ENCODE results near the gene NAB2. TPM values are rescaled to one million over a fixed set of nuclear protein-coding genes. Genes with fewer than 3 reads are reported as not detected.

The NAB2 gene
- total and polyA plus RNA-seq, 2 of the 8 experiments (the other 6 are each of a cell fraction or from before 2014, with no cell fraction given), result 20.9 to 23.5 TPM

DNA sequence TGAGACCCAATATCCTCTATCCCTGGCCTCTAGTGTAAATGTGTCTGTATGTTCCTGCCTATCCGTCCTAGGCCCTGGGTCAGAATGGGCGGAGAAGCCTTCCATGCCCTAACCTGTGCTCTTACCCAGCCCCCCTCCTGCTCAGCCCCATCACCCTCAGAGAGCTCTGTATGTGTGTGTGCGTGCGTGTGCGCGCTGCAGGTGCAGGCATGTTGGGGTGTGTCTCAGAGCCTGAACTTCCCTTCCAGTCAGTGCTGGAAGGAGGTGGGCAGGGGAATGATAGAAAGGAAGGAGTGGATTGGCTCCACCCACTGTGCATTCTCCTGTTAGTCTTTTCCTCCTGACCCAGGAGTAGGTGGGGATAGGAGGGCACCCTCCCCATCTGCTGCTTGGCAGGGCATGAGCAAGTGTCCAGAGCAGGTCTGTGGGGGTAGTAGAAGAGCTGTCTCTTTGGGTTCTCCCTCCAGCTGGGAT is 7.2 kb downstream of the NAB2 start:
- H3K36me3 ChIP-seq (ENCODE audit: control insufficient read depth in 2 of 4, insufficient read depth in 4 of 4, low read length in 3 of 4), result peaks cover 9 to 32% (median 17%) of the 10 kb centered on the region in 4 experiments
- FAIRE-seq, result no peak
- H3K27ac ChIP-seq (ENCODE audit: low read depth, low read length), result no peak overlapping the region

More for the DNA sequence above, 7.2 kb downstream of the NAB2 start:
- DNase-seq (ENCODE audit: low read depth in 1 of 2, low spot score in 2 of 2), result no peak
- Histone ChIP-seq H2BK12ac (ENCODE audit: low read depth, low read length) (no peak overlapping the region), H4K5ac (ENCODE audit: insufficient read length, low read depth, low read length) (no peak overlapping the region), H2BK5ac (ENCODE audit: low read depth, low read length) (peak overlapping the region; percentile 86), H2AK5ac (ENCODE audit: low read depth, low read length) (no peak overlapping the region), H3K27me3 (replicated peaks in 1 of 4; ENCODE audit: control insufficient read depth in 3 of 4, extremely low read depth in 1 of 4, insufficient read depth in 3 of 4, low read length in 3 of 4) (no peaks in the 10 kb centered on the region), H3K4me1 (replicated peaks in 1 of 4; ENCODE audit: control insufficient read depth in 3 of 4, insufficient read depth in 4 of 4, low read length in 3 of 4) (peaks cover 0 to 21% (median 15%) of the 10 kb centered on the region in 4 experiments; a peak in 6 of 7 replicates), H2AFZ (ENCODE audit: low read length) (no peak overlapping the region), H3K4me2 (ENCODE audit: insufficient read depth in 1 of 2, low read depth in 2 of 2, low read length in 2 of 2) (no peak overlapping the region), H2BK20ac (ENCODE audit: low read length) (no peak overlapping the region), H2BK15ac (ENCODE audit: low read length) (peak overlapping the region; percentile 55; the same call in 1 of the 2 replicates), H3K9me3 (ENCODE audit: insufficient read depth in 2 of 2, low read depth in 1 of 2, low read length in 1 of 2) (no peaks in the 10 kb centered on the region), H3K79me2 (ENCODE audit: control insufficient read depth in 1 of 2, insufficient read depth in 2 of 2, low read length in 2 of 2) (peaks cover 0 to 2% of the 10 kb centered on the region in 2 experiments; a peak in 1 of 4 replicates), H4K20me1 (replicated peaks in 1 of 2; ENCODE audit: control insufficient read depth in 1 of 2, insufficient read depth in 2 of 2, low read length in 2 of 2) (peaks cover 4% of the 10 kb centered on the region in 2 experiments), H3K4ac (replicated peaks; ENCODE audit: insufficient read length, low read depth, low read length) (no peak overlapping the region), H3K79me1 (ENCODE audit: low read depth, low read length) (no peaks in the 10 kb centered on the region; the same call in 1 of the 2 replicates), H4K91ac (replicated peaks; ENCODE audit: insufficient read length, low read length) (no peak overlapping the region), H2BK120ac (replicated peaks; ENCODE audit: low read depth, low read length) (no peak overlapping the region), H4K8ac (ENCODE audit: extremely low read depth, insufficient read depth, low read length) (no peak overlapping the region), H3K4me3 (ENCODE audit: extremely low read depth in 1 of 4, insufficient read depth in 2 of 4, low read depth in 3 of 4, low read length in 4 of 4) (no peak overlapping the region), H3K9ac (replicated peaks in 1 of 4; ENCODE audit: extremely low read depth in 1 of 4, low read depth in 3 of 4, low read length in 3 of 4) (no peak overlapping the region), H3K18ac (ENCODE audit: extremely low read depth, low read length) (no peak overlapping the region), H3K56ac (replicated peaks; ENCODE audit: insufficient read length, low read depth, low read length) (no peak overlapping the region), H3K14ac (ENCODE audit: insufficient read length) (no peak overlapping the region), H3K23ac (ENCODE audit: insufficient read length) (no peak overlapping the region), H3K23me2 (ENCODE audit: low read depth, low read length) (no peaks in the 10 kb centered on the region)
- CTCF ChIA-PET (ENCODE audit: partially characterized antibody), result interaction anchor here (0.8 to 14.0 kb wide), 10 partner anchors 10 to 95 kb away, joined by 3 to 325 read pairs (median 5); partner anchors contain the start of gene STAT6
- POLR2A ChIA-PET (ENCODE audit: partially characterized antibody), result interaction anchor here (0.6 to 16.5 kb wide), 8 partner anchors 7 to 414 kb away, joined by 3 to 352 read pairs (median 8); partner anchors contain the start of genes LRP1, NAB2, NEMP1 and SHMT2
- no peak for TF ChIP-seq EP300 (IDR thresholded peaks at IDR 0.05; ENCODE audit: borderline replicate concordance in 1 of 2, low read depth in 2 of 2, low read length in 2 of 2)
- WGBS, 2 experiments (ENCODE audit: extremely low coverage in 1 of 2, insufficient coverage in 1 of 2, insufficient read length in 1 of 2, insufficient replicate concordance in 2 of 2, low coverage in 1 of 2, low lambda C conversion rate in 2 of 2, missing lambda C conversion rate in 1 of 2), result 97% methylated on average over 6 of the region's 6 CpGs; no CpG with 5 or more reads in 1 of the 2 experiments
